Measurements from ENCODE around the gene CAMP. TPM values are rescaled to one million over a fixed set of nuclear protein-coding genes. Genes with fewer than 3 reads are reported as not detected.
"Not testable (repeated sequence)": the region's sequence is repeated elsewhere in the genome, so short reads cannot be mapped to it uniquely, and the experiment has no call there.

The CAMP gene
- total RNA-seq, 2 experiments from 2014 or later = not detected

- CTCF ChIA-PET = interaction anchor here (0.6 to 2.2 kb wide), 4 partner anchors 248 to 572 kb away, joined by 3 to 7 read pairs (median 3); no protein-coding TSS in a partner anchor
- DNase-seq (peak; percentile 98), ATAC-seq (peak; percentile 99)
- POLR2A ChIA-PET = interaction anchor here (0.6 to 1.5 kb wide), 9 partner anchors 52 to 818 kb away, joined by 3 to 9 read pairs (median 3); partner anchors contain the start of genes CCDC51, PFKFB4, TMA7 and WDR6
- H3K27ac Mint-ChIP-seq = peak within 1 kb of the TSS; percentile 79
- H3K4me1 Mint-ChIP-seq = peaks cover 15% of the 10 kb centered on the region
- H3K27me3 Mint-ChIP-seq = peaks cover 7% of the 10 kb centered on the region
- H3K36me3 Mint-ChIP-seq (ENCODE audit: low read depth) = peaks cover 39% of the 10 kb centered on the region
- H3K4me3 Mint-ChIP-seq = peak within 1 kb of the TSS; percentile 96
- H3K9me3 Mint-ChIP-seq (ENCODE audit: low read depth) = no peaks in the 10 kb centered on the region
- intact Hi-C loops (cut with DNase I, micrococcal nuclease) = loop anchor here (1.0 to 5.0 kb wide), 22 partner anchors 53 to 906 kb away; partner anchors contain the start of genes NME6 (in 2 of the 2), ZNF589 (in 2 of the 2), CCDC51 (in 1 of the 2) and DHX30 (in 1 of the 2)
Measured at GRCh38 chr3:48188266-48189201, 34.8 kb upstream of the CAMP start, which contains the start of gene CDC25A. Gene CDC25A (minus strand): TSS chr3:48188417. CDS start chr3:48187947, 470 bp downstream.

- intact Hi-C loops (cut with DNase I, micrococcal nuclease) = loop anchor here (2.0 to 5.0 kb wide), 7 partner anchors 113 to 903 kb away; partner anchors contain the start of genes CCDC51 (in 1 of the 2), NDUFAF3 (in 1 of the 2), NME6 (in 1 of the 2) and QRICH1 (in 1 of the 2)
- peaks cover 31% of the 10 kb centered on the region for H3K36me3 Mint-ChIP-seq (ENCODE audit: low read depth)
- H3K27me3 Mint-ChIP-seq = peaks cover 10% of the 10 kb centered on the region
- DNase-seq (no peak), ATAC-seq (no peak)
- H3K9me3 Mint-ChIP-seq (ENCODE audit: low read depth) = no peaks in the 10 kb centered on the region
- CTCF ChIA-PET = interaction anchor here (0.6 to 2.2 kb wide), 3 partner anchors 247 to 571 kb away, joined by 3 to 7 read pairs (median 3); no protein-coding TSS in a partner anchor
- POLR2A ChIA-PET = interaction anchor here (0.7 kb wide), 1 partner anchor 170 kb away, joined by 3 read pairs; no protein-coding TSS in a partner anchor
- H3K27ac Mint-ChIP-seq = no peak overlapping the region
- H3K4me3 Mint-ChIP-seq = no peak overlapping the region
- peaks cover 15% of the 10 kb centered on the region for H3K4me1 Mint-ChIP-seq
Measured at GRCh38 chr3:48189321-48189720, 34.0 kb upstream of the CAMP start.

GRCh38 chr3:48190911-48191310, 32.4 kb upstream of the CAMP start:
- CTCF ChIA-PET = interaction anchor here (0.8 kb wide), 1 partner anchor 249 kb away, joined by 3 read pairs; the partner anchor contains the start of genes CCDC51 and TMA7
- Mint-ChIP-seq H3K27ac (no peak overlapping the region), H3K4me3 (no peak overlapping the region), H3K36me3 (ENCODE audit: low read depth) (peaks cover 15% of the 10 kb centered on the region), H3K27me3 (peaks cover 11% of the 10 kb centered on the region), H3K4me1 (peaks cover 13% of the 10 kb centered on the region), H3K9me3 (ENCODE audit: low read depth) (no peaks in the 10 kb centered on the region)
- POLR2A ChIA-PET = no interaction called here
- intact Hi-C loops (cut with DNase I, micrococcal nuclease) = no loop called here
- no peak for ATAC-seq
- DNase-seq = no peak

GRCh38 chr3:48194446-48195071, 28.7 kb upstream of the CAMP start:
- DNase-seq (peak; percentile 56), ATAC-seq (peak; percentile 49)
- Mint-ChIP-seq H3K4me3 (no peak overlapping the region), H3K27ac (no peak overlapping the region), H3K4me1 (no peaks in the 10 kb centered on the region), H3K27me3 (peaks cover 4% of the 10 kb centered on the region), H3K36me3 (ENCODE audit: low read depth) (no peaks in the 10 kb centered on the region), H3K9me3 (ENCODE audit: low read depth) (no peaks in the 10 kb centered on the region)
- ChIA-PET POLR2A (interaction anchor here (0.7 kb wide), 1 partner anchor 97 kb away, joined by 4 read pairs; no protein-coding TSS in a partner anchor), CTCF (interaction anchor here (0.5 to 3.6 kb wide), 11 partner anchors 11 to 1299 kb away, joined by 3 to 25 read pairs (median 4); partner anchors contain the start of genes CCDC51, TMA7 and ZNF589)
- intact Hi-C loops (cut with DNase I, micrococcal nuclease) = loop anchor here (1.0 to 2.0 kb wide), 2 partner anchors 242 kb away; no protein-coding TSS in a partner anchor

GRCh38 chr3:48196611-48197010, 26.7 kb upstream of the CAMP start:
- intact Hi-C loops (cut with DNase I, micrococcal nuclease) = no loop called here
- no peak for ATAC-seq
- ChIA-PET POLR2A (no interaction called here), CTCF (no interaction called here)
- Mint-ChIP-seq H3K4me3 (no peak overlapping the region), H3K36me3 (ENCODE audit: low read depth) (no peaks in the 10 kb centered on the region), H3K27ac (no peak overlapping the region), H3K4me1 (no peaks in the 10 kb centered on the region), H3K27me3 (peaks cover 4% of the 10 kb centered on the region), H3K9me3 (ENCODE audit: low read depth) (no peaks in the 10 kb centered on the region)
- no peak for DNase-seq

- DNase-seq = no peak
- Mint-ChIP-seq H3K4me3 (no peak overlapping the region), H3K27ac (no peak overlapping the region), H3K9me3 (ENCODE audit: low read depth) (no peaks in the 10 kb centered on the region), H3K4me1 (no peaks in the 10 kb centered on the region), H3K36me3 (ENCODE audit: low read depth) (no peaks in the 10 kb centered on the region), H3K27me3 (peaks cover 2% of the 10 kb centered on the region)
- ChIA-PET CTCF (no interaction called here), POLR2A (no interaction called here)
- intact Hi-C loops (cut with DNase I, micrococcal nuclease) = no loop called here
- no peak for ATAC-seq
Measured at GRCh38 chr3:48199117-48199516, 24.2 kb upstream of the CAMP start.

- Mint-ChIP-seq H3K4me3 (no peak overlapping the region), H3K4me1 (no peaks in the 10 kb centered on the region)
Measured at GRCh38 chr3:48202632-48203031, 20.7 kb upstream of the CAMP start.

GRCh38 chr3:48208076-48208475, 15.2 kb upstream of the CAMP start:
- CTCF ChIA-PET = interaction anchor here (0.6 kb wide), 3 partner anchors 300 to 601 kb away, joined by 3 read pairs; no protein-coding TSS in a partner anchor
- H3K9me3 Mint-ChIP-seq (ENCODE audit: low read depth) = no peaks in the 10 kb centered on the region
- DNase-seq (no peak), ATAC-seq (no peak)
- no peaks in the 10 kb centered on the region for H3K36me3 Mint-ChIP-seq (ENCODE audit: low read depth)
- no peak overlapping the region for H3K4me3 Mint-ChIP-seq
- POLR2A ChIA-PET = no interaction called here
- no peaks in the 10 kb centered on the region for H3K27me3 Mint-ChIP-seq
- no peak overlapping the region for H3K27ac Mint-ChIP-seq
- no peaks in the 10 kb centered on the region for H3K4me1 Mint-ChIP-seq
- intact Hi-C loops (cut with DNase I, micrococcal nuclease) = no loop called here

More at GRCh38 chr3:48202632-48203031, 20.7 kb upstream of the CAMP start:
- CTCF ChIA-PET = no interaction called here
- no peaks in the 10 kb centered on the region for H3K27me3 Mint-ChIP-seq
- H3K9me3 Mint-ChIP-seq (ENCODE audit: low read depth) = no peaks in the 10 kb centered on the region
- intact Hi-C loops (cut with DNase I, micrococcal nuclease) = no loop called here
- DNase-seq (no peak), ATAC-seq (no peak)
- H3K36me3 Mint-ChIP-seq (ENCODE audit: low read depth) = no peaks in the 10 kb centered on the region
- POLR2A ChIA-PET = no interaction called here
- no peak overlapping the region for H3K27ac Mint-ChIP-seq

- ChIA-PET POLR2A (no interaction called here), CTCF (no interaction called here)
- no peaks in the 10 kb centered on the region for H3K36me3 Mint-ChIP-seq (ENCODE audit: low read depth)
- no peak overlapping the region for H3K27ac Mint-ChIP-seq
- DNase-seq (no peak), ATAC-seq (no peak)
- H3K9me3 Mint-ChIP-seq (ENCODE audit: low read depth) = no peaks in the 10 kb centered on the region
- no peaks in the 10 kb centered on the region for H3K4me1 Mint-ChIP-seq
- H3K27me3 Mint-ChIP-seq = no peaks in the 10 kb centered on the region
- intact Hi-C loops (cut with DNase I, micrococcal nuclease) = no loop called here
- no peak overlapping the region for H3K4me3 Mint-ChIP-seq
Measured at GRCh38 chr3:48209445-48209844, 13.8 kb upstream of the CAMP start.

GRCh38 chr3:48210534-48210933, 12.8 kb upstream of the CAMP start:
- H3K9me3 Mint-ChIP-seq (ENCODE audit: low read depth); CTCF ChIA-PET; H3K4me1 Mint-ChIP-seq; ATAC-seq; H3K27ac Mint-ChIP-seq; intact Hi-C loops (cut with DNase I, micrococcal nuclease); POLR2A ChIA-PET; DNase-seq; H3K36me3 Mint-ChIP-seq (ENCODE audit: low read depth); H3K4me3 Mint-ChIP-seq; H3K27me3 Mint-ChIP-seq: not testable (repeated sequence)

- H3K4me3 Mint-ChIP-seq; intact Hi-C loops (cut with DNase I, micrococcal nuclease); ATAC-seq; H3K36me3 Mint-ChIP-seq (ENCODE audit: low read depth); H3K4me1 Mint-ChIP-seq; POLR2A ChIA-PET; CTCF ChIA-PET; H3K27ac Mint-ChIP-seq; H3K9me3 Mint-ChIP-seq (ENCODE audit: low read depth); H3K27me3 Mint-ChIP-seq; DNase-seq: not testable (repeated sequence)
Measured at GRCh38 chr3:48211776-48212175, 11.5 kb upstream of the CAMP start.

Data from activated CD4-positive, alpha-beta T cell treated with anti-CD3 and anti-CD28 coated beads for 36 hours (primary cell).